ENCODE measurements around the gene MRPS34.

DNA sequence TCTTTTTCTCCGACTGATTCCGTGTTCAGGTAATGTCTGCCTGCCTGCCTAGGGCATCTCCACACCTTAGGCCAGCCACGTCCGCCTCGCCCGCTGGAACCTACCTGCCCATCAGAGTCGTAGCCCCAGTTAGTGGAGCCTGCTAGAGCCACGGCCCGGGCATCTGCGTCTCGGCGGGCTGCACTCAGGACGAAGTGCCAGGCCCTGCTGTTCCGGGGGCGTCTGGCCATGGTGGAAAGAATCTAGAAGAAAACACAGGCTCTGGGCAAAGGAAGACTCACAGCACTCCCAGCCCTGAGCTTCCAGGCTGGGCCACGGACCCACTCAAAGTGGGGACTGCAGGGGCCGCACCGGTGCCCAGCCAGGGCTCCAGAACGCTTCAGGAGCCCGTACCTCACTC, 8.3 kb upstream of the MRPS34 start:
- TF ChIP-seq, protein P1, sequence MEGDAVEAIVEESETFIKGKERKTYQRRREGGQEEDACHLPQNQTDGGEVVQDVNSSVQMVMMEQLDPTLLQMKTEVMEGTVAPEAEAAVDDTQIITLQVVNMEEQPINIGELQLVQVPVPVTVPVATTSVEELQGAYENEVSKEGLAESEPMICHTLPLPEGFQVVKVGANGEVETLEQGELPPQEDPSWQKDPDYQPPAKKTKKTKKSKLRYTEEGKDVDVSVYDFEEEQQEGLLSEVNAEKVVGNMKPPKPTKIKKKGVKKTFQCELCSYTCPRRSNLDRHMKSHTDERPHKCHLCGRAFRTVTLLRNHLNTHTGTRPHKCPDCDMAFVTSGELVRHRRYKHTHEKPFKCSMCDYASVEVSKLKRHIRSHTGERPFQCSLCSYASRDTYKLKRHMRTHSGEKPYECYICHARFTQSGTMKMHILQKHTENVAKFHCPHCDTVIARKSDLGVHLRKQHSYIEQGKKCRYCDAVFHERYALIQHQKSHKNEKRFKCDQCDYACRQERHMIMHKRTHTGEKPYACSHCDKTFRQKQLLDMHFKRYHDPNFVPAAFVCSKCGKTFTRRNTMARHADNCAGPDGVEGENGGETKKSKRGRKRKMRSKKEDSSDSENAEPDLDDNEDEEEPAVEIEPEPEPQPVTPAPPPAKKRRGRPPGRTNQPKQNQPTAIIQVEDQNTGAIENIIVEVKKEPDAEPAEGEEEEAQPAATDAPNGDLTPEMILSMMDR (conservative IDR thresholded peaks at IDR 0.05) = no peak
- TF ChIP-seq ZFX (IDR thresholded peaks at IDR 0.05) = no peak
